Right lobe of liver (tissue), 6 donors: ENCODE data around the gene ADCY9. TPM values are rescaled to one million over a fixed set of nuclear protein-coding genes. Genes with fewer than 3 reads are reported as not detected.

Experiments
- ATAC-seq, 4 donors: fragments of 200-7000 bp; cut with Tn5 transposase; one replicate each; pipeline ENCODE4 v1.9.1; 2020; ENCODE audit warnings: mild to moderate bottlenecking in 4 of 4, moderate library complexity in 4 of 4
- DNase-seq, 3 donors: peaks; one replicate each; pipeline ENCODE4 v3.0.0-alpha.2; 2020
- H3K27ac ChIP-seq, 3 donors: fragments of 200-600 bp; one replicate each; pipeline ENCODE4 v1.8.0; 2022
- H3K27me3 ChIP-seq, 2 donors: fragments of 200-600 bp; one replicate each; pipeline ENCODE4 v1.8.0; 2022
- H3K36me3 ChIP-seq, 4 donors: fragments of 200-600 bp; sonication (generic) in 1 of 4; one replicate each; pipeline versions ENCODE4 v1.5.1 to v1.8.0; 2017 to 2022; ENCODE audit warnings: control low read depth in 1 of 4
- H3K4me1 ChIP-seq, 4 donors: fragments of 200-600 bp; sonication (generic) in 1 of 4; one replicate each; pipeline versions ENCODE4 v1.5.1 to v1.8.0; 2017 to 2022; ENCODE audit warnings: control low read depth in 1 of 4
- H3K4me3 ChIP-seq, 3 donors: fragments of 200-600 bp; one replicate each; pipeline ENCODE4 v1.8.0; 2022
- H3K9me3 ChIP-seq, 4 donors: fragments of 200-600 bp; sonication (generic) in 1 of 4; one replicate each; pipeline versions ENCODE4 v1.5.1 to v1.8.0; 2017 to 2022; ENCODE audit warnings: control low read depth in 1 of 4
- CTCF ChIP-seq, 4 donors: fragments of 200-600 bp in 3 of 4; fragments of 450-650 bp in 1 of 4; IDR thresholded peaks; one replicate each; pipeline versions ENCODE4 v1.5.1 to v1.8.0; 2016 to 2022; ENCODE audit warnings: antibody characterized with exemption in 4 of 4, mild to moderate bottlenecking in 2 of 4
- POLR2A ChIP-seq: fragments of 450-650 bp; IDR thresholded peaks from one replicate; pipeline ENCODE4 v1.6.1; 2017; ENCODE audit warnings: antibody characterized with exemption, mild to moderate bottlenecking
- WGBS: methylation state at CpG from one replicate; pipeline ENCODE4 v1.1.6; 2018; ENCODE audit warnings: low coverage, low lambda C conversion rate; ENCODE audit not compliant: insufficient coverage; ENCODE audit errors: missing lambda C conversion rate; 5-methylcytosine and 5-hydroxymethylcytosine counted together
- intact Hi-C, 2 donors: fragments of 100-400 bp; cut with DNase I; formaldehyde crosslinking; loops; one replicate each; pipeline versions ENCODE4 v1.11.2 to v1.14.1; 2022
- total RNA-seq, 6 experiments: library from RNA; depleted of rRNA in 2 of 6; stranded (reverse); fragments of >200 nt in 2 of 6; fragmentation: NEBNext Ultra II Directional in 3 of 6; extraction: Animal tissue kit (Norgen Biotek cat#: 25700) in 3 of 6; gene quantifications; one replicate each; pipeline versions ENCODE4 v1.1.0 to v1.2.4, GENCODE V29; 2016 to 2023
- donor health status: DM: no; HTN: yes; CAD: no.
- donor health status: DM: no; HTN: no; CAD: no.
- donor health status: DM: no; HTN: no; CAD: no.
- donor health status: DM: no; HTN: yes; CAD: no.
- donor health status: DM: no; HTN: yes; CAD: no.

ADCY9 gene
- total RNA-seq, 6 experiments from 2014 or later, result 17.3 to 41.5 (median 25.6) TPM

- Histone ChIP-seq H3K36me3 (peaks cover 0 to 6% (median 3%) of the 10 kb centered on the region in 4 donors), H3K4me1 (no peaks in the 10 kb centered on the region), H3K9me3 (no peaks in the 10 kb centered on the region), H3K27me3 (no peaks in the 10 kb centered on the region), H3K4me3 (no peak overlapping the region), H3K27ac (no peak overlapping the region)
- 93% methylated on average over 13 of the region's 13 CpGs for WGBS
- intact Hi-C loops, result loop anchor here (10.0 kb wide), 3 partner anchors 189 to 279 kb away; no protein-coding TSS in a partner anchor
- DNase-seq (no peak), ATAC-seq (no peak)
- TF ChIP-seq CTCF (IDR thresholded peaks at IDR 0.05) (no peak), POLR2A (no peak)
Measured at GRCh38 chr16:3986235-3986544, 130.1 kb downstream of the ADCY9 start.

- WGBS, result 91% methylated on average over 21 of the region's 31 CpGs
- DNase-seq (no peak), ATAC-seq (no peak)
- Histone ChIP-seq H3K27ac (no peak overlapping the region), H3K9me3 (no peaks in the 10 kb centered on the region), H3K36me3 (peaks cover 0 to 12% (median 0%) of the 10 kb centered on the region in 4 donors), H3K27me3 (no peaks in the 10 kb centered on the region), H3K4me1 (no peaks in the 10 kb centered on the region), H3K4me3 (no peak overlapping the region)
- TF ChIP-seq CTCF (IDR thresholded peaks at IDR 0.05) (no peak), POLR2A (no peak)
- intact Hi-C loops, result loop anchor here (10.0 kb wide), 3 partner anchors 190 to 280 kb away; no protein-coding TSS in a partner anchor
Measured at GRCh38 chr16:3984111-3985060, 131.9 kb downstream of the ADCY9 start.

GRCh38 chr16:3983081-3983520 lies 133.1 kb downstream of the ADCY9 start:
- DNase-seq (peak; percentile 81 to 85 (median 82)), ATAC-seq (peak; percentile 94 to 98 (median 96))
- Histone ChIP-seq H3K4me3 (no peak overlapping the region), H3K9me3 (no peaks in the 10 kb centered on the region), H3K36me3 (peaks cover 0 to 15% (median 0%) of the 10 kb centered on the region in 4 donors), H3K4me1 (no peaks in the 10 kb centered on the region), H3K27me3 (no peaks in the 10 kb centered on the region), H3K27ac (no peak overlapping the region)
- intact Hi-C loops, result loop anchor here (10.0 kb wide), 3 partner anchors 192 to 282 kb away; no protein-coding TSS in a partner anchor
- TF ChIP-seq CTCF (IDR thresholded peaks at IDR 0.05), result peak; percentile 80 to 83 (median 81)
- no peak for TF ChIP-seq POLR2A
- WGBS, result 2% methylated on average over 8 of the region's 22 CpGs

- TF ChIP-seq CTCF (IDR thresholded peaks at IDR 0.05) (no peak), POLR2A (no peak)
- DNase-seq (no peak), ATAC-seq (no peak)
- peaks cover 0 to 15% (median 0%) of the 10 kb centered on the region in 4 donors for H3K36me3 ChIP-seq
- no CpG with 5 or more reads among the region's 13 CpGs for WGBS
- H3K27me3 ChIP-seq, result no peaks in the 10 kb centered on the region
- no peaks in the 10 kb centered on the region for H3K9me3 ChIP-seq
- H3K27ac ChIP-seq, result no peak overlapping the region
- H3K4me1 ChIP-seq, result no peaks in the 10 kb centered on the region
- H3K4me3 ChIP-seq, result no peak overlapping the region
- intact Hi-C loops, result loop anchor here (10.0 kb wide), 3 partner anchors 193 to 283 kb away; no protein-coding TSS in a partner anchor
Measured at GRCh38 chr16:3982216-3982615, 134.0 kb downstream of the ADCY9 start.
